Activated CD4-positive, alpha-beta T cell treated with anti-CD3 and anti-CD28 coated beads, Interleukin-10, Interleukin-2, amounts not matched to agents 100 ng/mL and 50 ng/mL, durations not matched to agents 16 hours and 8 hours (primary cell): ENCODE data around the gene ASTN2.
"Not testable (repeated sequence)": the region's sequence is repeated elsewhere in the genome, so short reads cannot be mapped to it uniquely, and the experiment has no call there.

Experiments
- DNase-seq: peaks from one replicate; pipeline ENCODE4 v3.0.0-alpha.2; 2020

ASTN2 gene

GRCh38 chr9:116467740-116468351 is 947.0 kb downstream of the ASTN2 start:
- no peak for DNase-seq

- no peak for DNase-seq
Measured at GRCh38 chr9:116466271-116467235, 948.3 kb downstream of the ASTN2 start.

GRCh38 chr9:116465576-116466270 is 949.1 kb downstream of the ASTN2 start:
- no peak for DNase-seq

GRCh38 chr9:116464987-116465571 is 949.8 kb downstream of the ASTN2 start:
- no peak for DNase-seq

- DNase-seq = no peak
Measured at GRCh38 chr9:116464423-116464822, 950.4 kb downstream of the ASTN2 start.

GRCh38 chr9:116461632-116462031 is 953.2 kb downstream of the ASTN2 start:
- no peak for DNase-seq

GRCh38 chr9:116460026-116460425 is 954.8 kb downstream of the ASTN2 start:
- no peak for DNase-seq

- DNase-seq = no peak
Measured at GRCh38 chr9:116459576-116459975, 955.3 kb downstream of the ASTN2 start.

- DNase-seq = no peak
Measured at GRCh38 chr9:116456490-116457088, 958.3 kb downstream of the ASTN2 start.

GRCh38 chr9:116454539-116454938 is 960.3 kb downstream of the ASTN2 start:
- not testable (repeated sequence) for DNase-seq

- DNase-seq = no peak
Measured at GRCh38 chr9:116453785-116454184, 961.1 kb downstream of the ASTN2 start.

- no peak for DNase-seq
Measured at GRCh38 chr9:116452634-116453033, 962.2 kb downstream of the ASTN2 start.

GRCh38 chr9:116452227-116452626 is 962.6 kb downstream of the ASTN2 start:
- no peak for DNase-seq

- no peak for DNase-seq
Measured at GRCh38 chr9:116451500-116452115, 963.2 kb downstream of the ASTN2 start.

GRCh38 chr9:116450378-116451139 is 964.3 kb downstream of the ASTN2 start:
- DNase-seq = no peak

- no peak for DNase-seq
Measured at GRCh38 chr9:116449949-116450348, 964.9 kb downstream of the ASTN2 start.

- no peak for DNase-seq
Measured at GRCh38 chr9:116448431-116448830, 966.4 kb downstream of the ASTN2 start.

GRCh38 chr9:116447934-116448333 is 966.9 kb downstream of the ASTN2 start:
- no peak for DNase-seq

GRCh38 chr9:116442528-116442927 is 972.3 kb downstream of the ASTN2 start:
- no peak for DNase-seq

- DNase-seq = no peak
Measured at GRCh38 chr9:116437411-116438370, 977.2 kb downstream of the ASTN2 start.
